WERI-Rb-1 (cell line): ENCODE measurements around the gene E4F1.

Experiments
- DNase-seq: peaks from one replicate; pipeline ENCODE4 v3.0.0-alpha.2; 2020
- H3K27ac ChIP-seq: fragments of 250-450 bp; sonication (Bioruptor Pico); 2 replicates; pipeline ENCODE4 v1.5.1; 2020; ENCODE audit warnings: mild to moderate bottlenecking, moderate library complexity
- H3K27me3 ChIP-seq: fragments of 250-450 bp; sonication (Bioruptor Pico); 2 replicates; pipeline ENCODE4 v1.5.1; 2021; ENCODE audit warnings: mild to moderate bottlenecking, low read depth, moderate library complexity; ENCODE audit not compliant: insufficient read depth, severe bottlenecking
- H3K36me3 ChIP-seq: fragments of 250-450 bp; sonication (Bioruptor Pico); 2 replicates; pipeline ENCODE4 v1.5.1; 2020; ENCODE audit warnings: mild to moderate bottlenecking, moderate library complexity
- H3K4me3 ChIP-seq: 2 replicates; pipeline ENCODE4 v1.5.1; 2011; ENCODE audit warnings: low read depth, mild to moderate bottlenecking, control low read depth, low read length
- H3K9me3 ChIP-seq: fragments of 250-450 bp; sonication (Bioruptor Pico); 2 replicates; pipeline ENCODE4 v1.5.1; 2021; ENCODE audit warnings: mild to moderate bottlenecking, moderate library complexity; ENCODE audit not compliant: severe bottlenecking
- CTCF ChIP-seq: IDR thresholded peaks from 2 replicates; pipeline ENCODE4 v1.5.1; 2011; ENCODE audit warnings: low read depth, mild to moderate bottlenecking, control low read depth, inconsistent platforms, low read length

Gene E4F1

GRCh38 chr16:2190002-2190658 is 33.3 kb upstream of the E4F1 start:
- peaks cover 29% of the 10 kb centered on the region for H3K36me3 ChIP-seq
- DNase-seq = no peak
- no peak for TF ChIP-seq CTCF
- H3K27me3 ChIP-seq = no peaks in the 10 kb centered on the region
- no peaks in the 10 kb centered on the region for H3K9me3 ChIP-seq
- no peak overlapping the region for H3K4me3 ChIP-seq
- no peak overlapping the region; the same call in 1 of the 2 replicates for H3K27ac ChIP-seq

GRCh38 chr16:2190659-2191445 is 32.5 kb upstream of the E4F1 start:
- Histone ChIP-seq H3K9me3 (no peaks in the 10 kb centered on the region), H3K36me3 (peaks cover 29% of the 10 kb centered on the region), H3K27ac (no peak overlapping the region; the same call in 1 of the 2 replicates), H3K27me3 (no peaks in the 10 kb centered on the region), H3K4me3 (no peak overlapping the region)
- no peak for DNase-seq
- no peak for TF ChIP-seq CTCF

- Histone ChIP-seq H3K27me3 (no peaks in the 10 kb centered on the region), H3K27ac (no peak overlapping the region), H3K9me3 (no peaks in the 10 kb centered on the region), H3K36me3 (peaks cover 29% of the 10 kb centered on the region), H3K4me3 (no peak overlapping the region)
- no peak for TF ChIP-seq CTCF
- no peak for DNase-seq
Measured at GRCh38 chr16:2191446-2191706, 32.0 kb upstream of the E4F1 start.

- H3K36me3 ChIP-seq = peaks cover 9% of the 10 kb centered on the region; the same call in 1 of the 2 replicates
- H3K4me3 ChIP-seq = no peak overlapping the region
- no peak for TF ChIP-seq CTCF
- no peaks in the 10 kb centered on the region for H3K9me3 ChIP-seq
- peak; percentile 57 for DNase-seq
- H3K27ac ChIP-seq = no peak overlapping the region
- no peaks in the 10 kb centered on the region for H3K27me3 ChIP-seq
Measured at GRCh38 chr16:2194166-2194834, 29.1 kb upstream of the E4F1 start.

GRCh38 chr16:2194852-2195321 is 28.5 kb upstream of the E4F1 start:
- Histone ChIP-seq H3K27ac (no peak overlapping the region; the same call in 1 of the 2 replicates), H3K9me3 (no peaks in the 10 kb centered on the region), H3K36me3 (peaks cover 7% of the 10 kb centered on the region; the same call in 1 of the 2 replicates), H3K27me3 (no peaks in the 10 kb centered on the region), H3K4me3 (peak overlapping the region; percentile 51)
- peak; percentile 87 for TF ChIP-seq CTCF
- peak; percentile 81 for DNase-seq
